ENCODE results near the gene ELFN1. TPM values are rescaled to one million over a fixed set of nuclear protein-coding genes. Genes with fewer than 3 reads are reported as not detected.

Gene ELFN1
- total RNA-seq, 1 donor from 2014 or later: 0.62 TPM

DNA sequence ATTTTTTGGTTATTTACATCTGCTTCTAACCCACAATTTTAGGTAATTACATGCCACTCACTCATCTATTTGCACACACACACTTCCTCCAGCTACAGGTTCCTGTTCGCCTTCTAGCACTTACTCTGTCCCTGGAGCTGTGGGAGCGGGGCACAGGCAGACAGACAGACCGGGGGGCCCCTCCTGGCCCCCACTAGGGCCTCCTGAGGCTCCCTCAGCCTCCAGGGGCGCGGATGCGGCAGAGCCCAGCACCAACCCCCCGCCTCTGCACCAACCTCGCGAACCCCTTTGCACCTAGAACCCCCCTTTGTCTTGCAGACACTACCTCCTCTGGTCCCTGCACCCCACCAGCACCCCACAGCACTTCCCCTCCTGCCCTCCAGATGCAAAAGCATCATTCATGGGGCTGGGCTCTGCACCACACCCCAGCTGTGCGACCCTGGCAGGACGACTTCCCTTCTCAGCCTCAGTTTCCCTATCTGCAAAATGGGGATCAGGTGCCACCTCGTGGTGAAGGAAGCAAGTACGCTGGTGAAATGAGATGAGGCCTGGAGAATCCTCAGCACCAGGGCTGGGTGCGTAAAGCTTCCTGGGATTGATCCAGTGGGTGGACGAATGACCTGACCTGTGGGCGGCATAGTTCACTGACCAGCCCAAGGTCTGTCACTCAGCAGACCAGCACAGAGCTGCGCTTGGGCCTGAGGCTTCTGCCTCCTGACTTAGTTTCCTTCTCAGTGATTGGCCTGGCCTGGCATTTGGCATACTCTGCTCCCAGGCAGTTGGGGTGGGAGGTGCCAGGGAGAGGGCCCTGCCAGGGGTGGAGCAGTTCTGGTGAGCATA, 37.9 kb downstream of the ELFN1 start:
- no peak overlapping the region for H3K27ac Mint-ChIP-seq (ENCODE audit: unreplicated experiment)
- DNase-seq (ENCODE audit: extremely low spot score, unreplicated experiment): no peak
- H3K36me3 Mint-ChIP-seq (ENCODE audit: unreplicated experiment): peaks cover 2% of the 10 kb centered on the region

DNA sequence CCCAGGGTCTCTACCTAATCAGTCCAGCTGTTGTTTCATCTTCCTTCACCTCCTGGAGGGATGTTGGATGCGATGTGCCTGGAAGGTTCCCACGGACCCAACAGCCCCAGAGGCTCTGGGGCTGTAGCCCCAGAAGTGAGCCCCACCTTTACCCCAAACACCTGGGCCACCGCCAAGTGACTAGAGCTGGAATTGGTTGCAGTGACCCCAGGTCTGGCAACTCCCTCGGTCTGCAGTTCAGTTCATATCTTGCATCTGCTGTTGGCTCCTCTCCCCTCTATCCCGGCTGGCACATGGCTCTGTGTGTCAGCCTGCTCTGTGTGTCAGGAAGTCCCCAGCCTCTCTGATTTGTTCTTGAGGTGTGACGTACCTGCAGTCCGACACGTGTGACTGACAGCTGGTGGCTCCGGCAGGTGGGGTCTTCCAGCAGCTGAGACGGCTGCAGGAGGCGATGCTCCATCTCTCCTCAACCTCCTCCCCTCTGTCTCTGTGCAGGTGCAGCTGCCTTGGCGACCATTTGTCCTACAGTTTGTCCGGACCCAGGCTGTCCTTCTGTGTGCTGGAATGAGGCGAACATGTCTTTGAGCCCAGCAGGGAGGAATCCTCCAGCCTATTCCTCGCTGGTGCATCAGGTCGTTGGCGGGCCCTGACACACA, 38.6 kb downstream of the ELFN1 start:
- H3K27me3 Mint-ChIP-seq (ENCODE audit: unreplicated experiment): no peaks in the 10 kb centered on the region
- DNase-seq (ENCODE audit: extremely low spot score, unreplicated experiment): no peak

More for the DNA sequence above, 37.9 kb downstream of the ELFN1 start:
- Mint-ChIP-seq H3K4me3 (ENCODE audit: unreplicated experiment) (no peak overlapping the region), H3K9me3 (ENCODE audit: unreplicated experiment) (peaks cover 9% of the 10 kb centered on the region), H3K27me3 (ENCODE audit: unreplicated experiment) (no peaks in the 10 kb centered on the region), H3K4me1 (ENCODE audit: unreplicated experiment) (no peaks in the 10 kb centered on the region)
- TF ChIP-seq, protein P1, sequence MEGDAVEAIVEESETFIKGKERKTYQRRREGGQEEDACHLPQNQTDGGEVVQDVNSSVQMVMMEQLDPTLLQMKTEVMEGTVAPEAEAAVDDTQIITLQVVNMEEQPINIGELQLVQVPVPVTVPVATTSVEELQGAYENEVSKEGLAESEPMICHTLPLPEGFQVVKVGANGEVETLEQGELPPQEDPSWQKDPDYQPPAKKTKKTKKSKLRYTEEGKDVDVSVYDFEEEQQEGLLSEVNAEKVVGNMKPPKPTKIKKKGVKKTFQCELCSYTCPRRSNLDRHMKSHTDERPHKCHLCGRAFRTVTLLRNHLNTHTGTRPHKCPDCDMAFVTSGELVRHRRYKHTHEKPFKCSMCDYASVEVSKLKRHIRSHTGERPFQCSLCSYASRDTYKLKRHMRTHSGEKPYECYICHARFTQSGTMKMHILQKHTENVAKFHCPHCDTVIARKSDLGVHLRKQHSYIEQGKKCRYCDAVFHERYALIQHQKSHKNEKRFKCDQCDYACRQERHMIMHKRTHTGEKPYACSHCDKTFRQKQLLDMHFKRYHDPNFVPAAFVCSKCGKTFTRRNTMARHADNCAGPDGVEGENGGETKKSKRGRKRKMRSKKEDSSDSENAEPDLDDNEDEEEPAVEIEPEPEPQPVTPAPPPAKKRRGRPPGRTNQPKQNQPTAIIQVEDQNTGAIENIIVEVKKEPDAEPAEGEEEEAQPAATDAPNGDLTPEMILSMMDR (IDR thresholded peaks at IDR 0.05): peak; percentile 12

DNA sequence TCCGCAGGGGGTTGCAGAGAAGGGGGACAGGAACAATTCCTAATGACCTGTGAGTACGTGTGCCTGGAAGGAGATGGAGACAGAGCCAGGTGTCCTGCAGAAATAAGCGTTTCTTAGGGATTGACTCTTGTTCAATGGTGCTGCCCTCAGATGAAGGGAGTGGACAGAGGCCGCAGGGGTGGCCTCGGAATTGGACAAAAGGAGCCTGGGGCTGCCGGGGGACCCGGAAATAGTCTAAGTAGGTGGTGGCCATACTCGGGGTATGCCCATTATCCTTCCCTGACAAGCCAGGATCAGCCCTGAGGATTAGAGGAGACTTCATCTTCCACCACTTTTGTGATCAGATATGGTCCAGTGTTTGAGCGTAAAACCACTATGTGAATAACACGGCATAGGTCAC, 39.2 kb downstream of the ELFN1 start:
- peaks cover 4% of the 10 kb centered on the region for H3K9me3 Mint-ChIP-seq (ENCODE audit: unreplicated experiment)

More for the DNA sequence above, 38.6 kb downstream of the ELFN1 start:
- TF ChIP-seq, protein P1 (IDR thresholded peaks at IDR 0.05): no peak
- Mint-ChIP-seq H3K4me3 (ENCODE audit: unreplicated experiment) (no peak overlapping the region), H3K27ac (ENCODE audit: unreplicated experiment) (no peak overlapping the region), H3K4me1 (ENCODE audit: unreplicated experiment) (no peaks in the 10 kb centered on the region), H3K9me3 (ENCODE audit: unreplicated experiment) (peaks cover 4% of the 10 kb centered on the region), H3K36me3 (ENCODE audit: unreplicated experiment) (peaks cover 2% of the 10 kb centered on the region)

DNA sequence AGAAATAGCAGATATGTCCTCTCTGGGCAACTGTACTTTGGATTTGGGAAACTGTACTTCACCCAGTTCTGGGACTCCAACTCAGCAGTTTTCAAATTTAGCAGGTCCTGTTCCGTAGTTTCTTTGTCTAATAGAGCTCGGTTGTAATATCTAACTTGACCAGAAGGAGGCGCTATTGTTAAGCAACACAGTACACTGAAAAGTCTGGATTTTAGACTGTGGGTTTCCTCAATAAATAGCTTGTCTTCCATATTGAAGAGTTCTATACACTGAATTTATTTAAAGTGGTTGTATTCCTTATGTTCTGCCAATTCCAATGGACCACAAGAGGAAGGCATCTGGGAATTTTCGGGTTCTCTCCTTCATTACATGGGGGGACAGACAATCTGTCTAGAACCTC, 39.8 kb downstream of the ELFN1 start:
- H3K4me1 Mint-ChIP-seq (ENCODE audit: unreplicated experiment): no peaks in the 10 kb centered on the region
- TF ChIP-seq, protein P1 (IDR thresholded peaks at IDR 0.05): peak; percentile 44
- no peak overlapping the region for H3K4me3 Mint-ChIP-seq (ENCODE audit: unreplicated experiment)
- H3K27ac Mint-ChIP-seq (ENCODE audit: unreplicated experiment): no peak overlapping the region
- H3K36me3 Mint-ChIP-seq (ENCODE audit: unreplicated experiment): peaks cover 2% of the 10 kb centered on the region
- H3K27me3 Mint-ChIP-seq (ENCODE audit: unreplicated experiment): no peaks in the 10 kb centered on the region
- peaks cover 4% of the 10 kb centered on the region for H3K9me3 Mint-ChIP-seq (ENCODE audit: unreplicated experiment)
- no peak for DNase-seq (ENCODE audit: extremely low spot score, unreplicated experiment)

More for the DNA sequence above, 39.2 kb downstream of the ELFN1 start:
- DNase-seq (ENCODE audit: extremely low spot score, unreplicated experiment): no peak
- Mint-ChIP-seq H3K4me1 (ENCODE audit: unreplicated experiment) (no peaks in the 10 kb centered on the region), H3K36me3 (ENCODE audit: unreplicated experiment) (peaks cover 2% of the 10 kb centered on the region), H3K27ac (ENCODE audit: unreplicated experiment) (no peak overlapping the region), H3K27me3 (ENCODE audit: unreplicated experiment) (no peaks in the 10 kb centered on the region), H3K4me3 (ENCODE audit: unreplicated experiment) (no peak overlapping the region)
- TF ChIP-seq, protein P1 (IDR thresholded peaks at IDR 0.05): no peak

DNA sequence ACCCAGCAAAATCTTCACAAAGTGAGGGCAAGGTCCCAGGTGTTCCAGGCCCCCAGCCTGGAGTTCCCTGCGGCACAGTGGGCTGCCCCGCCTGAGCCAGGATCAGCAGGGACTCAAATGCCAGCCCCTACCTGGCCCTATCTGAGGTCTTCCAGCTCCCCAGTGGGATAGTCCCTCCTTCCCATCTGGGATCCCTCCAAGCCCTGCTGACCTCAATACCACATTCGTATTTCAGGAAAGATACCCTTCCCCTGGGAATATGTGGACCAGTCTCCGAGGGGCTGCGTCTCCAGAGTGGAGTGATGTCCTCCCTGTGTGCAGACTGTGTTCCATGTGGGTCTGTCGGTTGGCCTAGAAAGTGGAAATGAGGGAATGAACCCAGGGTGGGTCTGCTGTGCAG, 40.9 kb downstream of the ELFN1 start:
- TF ChIP-seq, protein P1 (IDR thresholded peaks at IDR 0.05): no peak
- H3K27ac Mint-ChIP-seq (ENCODE audit: unreplicated experiment): no peak overlapping the region
- no peak for DNase-seq (ENCODE audit: extremely low spot score, unreplicated experiment)
- H3K4me3 Mint-ChIP-seq (ENCODE audit: unreplicated experiment): no peak overlapping the region
- H3K4me1 Mint-ChIP-seq (ENCODE audit: unreplicated experiment): no peaks in the 10 kb centered on the region
- H3K36me3 Mint-ChIP-seq (ENCODE audit: unreplicated experiment): peaks cover 2% of the 10 kb centered on the region
- peaks cover 4% of the 10 kb centered on the region for H3K9me3 Mint-ChIP-seq (ENCODE audit: unreplicated experiment)
- H3K27me3 Mint-ChIP-seq (ENCODE audit: unreplicated experiment): no peaks in the 10 kb centered on the region

All from osteocyte (in vitro differentiated cells).